HG03196 (cell line): ENCODE measurements around the gene DTNB.
"Not testable (repeated sequence)": the region's sequence is repeated elsewhere in the genome, so short reads cannot be mapped to it uniquely, and the experiment has no call there.

ENCODE experiments used
- ATAC-seq: cut with Tn5 transposase; IDR thresholded peaks from one replicate; pipeline ENCODE4 v1.9.1; 2021; ENCODE audit not compliant: unreplicated experiment

The DTNB gene

GRCh38 chr2:25424426-25425028 is 248.8 kb downstream of the DTNB start:
- no peak for ATAC-seq

- peak; percentile 24 for ATAC-seq
These were observed 251.5 kb downstream of the DTNB start for GRCh38 chr2:25421820-25422411.

GRCh38 chr2:25421289-25421688 is 252.1 kb downstream of the DTNB start:
- no peak for ATAC-seq

GRCh38 chr2:25420820-25421237 is 252.5 kb downstream of the DTNB start:
- ATAC-seq, result peak; percentile 41

GRCh38 chr2:25419678-25420242 is 253.6 kb downstream of the DTNB start:
- peak; percentile 60 for ATAC-seq

- no peak for ATAC-seq
These were observed 254.3 kb downstream of the DTNB start for GRCh38 chr2:25418944-25419677.

GRCh38 chr2:25417715-25418369 is 255.5 kb downstream of the DTNB start:
- no peak for ATAC-seq

GRCh38 chr2:25416674-25417073 is 256.7 kb downstream of the DTNB start:
- no peak for ATAC-seq

GRCh38 chr2:25414781-25415180 is 258.6 kb downstream of the DTNB start:
- no peak for ATAC-seq

- ATAC-seq, result not testable (repeated sequence)
These were observed 260.0 kb downstream of the DTNB start for GRCh38 chr2:25413409-25413808.

GRCh38 chr2:25411753-25412152 is 261.6 kb downstream of the DTNB start:
- no peak for ATAC-seq

- ATAC-seq, result no peak
These were observed 262.1 kb downstream of the DTNB start for GRCh38 chr2:25411281-25411680.

- peak; percentile 41 for ATAC-seq
These were observed 263.0 kb downstream of the DTNB start for GRCh38 chr2:25410370-25410769.

- ATAC-seq, result no peak
These were observed 263.9 kb downstream of the DTNB start for GRCh38 chr2:25409468-25409867.

- no peak for ATAC-seq
These were observed 264.3 kb downstream of the DTNB start for GRCh38 chr2:25409044-25409443.

- ATAC-seq, result no peak
These were observed 267.6 kb downstream of the DTNB start for GRCh38 chr2:25405611-25406295.

GRCh38 chr2:25403120-25403760 is 270.1 kb downstream of the DTNB start:
- peak; percentile 61 for ATAC-seq

- ATAC-seq, result peak; percentile 50
These were observed 270.9 kb downstream of the DTNB start for GRCh38 chr2:25402477-25402876.

- ATAC-seq, result no peak
These were observed 271.9 kb downstream of the DTNB start for GRCh38 chr2:25401307-25402026.
